ENCODE measurements around the gene TMEM175. TPM values are rescaled to one million over a fixed set of nuclear protein-coding genes. Genes with fewer than 3 reads are reported as not detected.

Gene TMEM175
- polyA plus RNA-seq, 1 of the 3 experiments (the other 2 are of a cell fraction): 54.2 TPM

GRCh38 chr4:931960-932712 lies at the start of gene TMEM175, which contains the start of gene GAK (continued):
- TF ChIP-seq USF1 (IDR thresholded peaks at IDR 0.05; ENCODE audit: borderline replicate concordance, low read depth) (peak; percentile 18; the same call in 1 of the 2 replicates), ELF1 (IDR thresholded peaks at IDR 0.05) (peak; percentile 90), NFIC (IDR thresholded peaks at IDR 0.05; ENCODE audit: borderline replicate concordance) (no peak), RXRA (IDR thresholded peaks at IDR 0.05; ENCODE audit: borderline replicate concordance, low read depth) (no peak), JUND (IDR thresholded peaks at IDR 0.05) (no peak), FOXJ3 (CRISPR knock-in tag; IDR thresholded peaks at IDR 0.05) (no peak)
- TF ChIP-seq, protein P1, sequence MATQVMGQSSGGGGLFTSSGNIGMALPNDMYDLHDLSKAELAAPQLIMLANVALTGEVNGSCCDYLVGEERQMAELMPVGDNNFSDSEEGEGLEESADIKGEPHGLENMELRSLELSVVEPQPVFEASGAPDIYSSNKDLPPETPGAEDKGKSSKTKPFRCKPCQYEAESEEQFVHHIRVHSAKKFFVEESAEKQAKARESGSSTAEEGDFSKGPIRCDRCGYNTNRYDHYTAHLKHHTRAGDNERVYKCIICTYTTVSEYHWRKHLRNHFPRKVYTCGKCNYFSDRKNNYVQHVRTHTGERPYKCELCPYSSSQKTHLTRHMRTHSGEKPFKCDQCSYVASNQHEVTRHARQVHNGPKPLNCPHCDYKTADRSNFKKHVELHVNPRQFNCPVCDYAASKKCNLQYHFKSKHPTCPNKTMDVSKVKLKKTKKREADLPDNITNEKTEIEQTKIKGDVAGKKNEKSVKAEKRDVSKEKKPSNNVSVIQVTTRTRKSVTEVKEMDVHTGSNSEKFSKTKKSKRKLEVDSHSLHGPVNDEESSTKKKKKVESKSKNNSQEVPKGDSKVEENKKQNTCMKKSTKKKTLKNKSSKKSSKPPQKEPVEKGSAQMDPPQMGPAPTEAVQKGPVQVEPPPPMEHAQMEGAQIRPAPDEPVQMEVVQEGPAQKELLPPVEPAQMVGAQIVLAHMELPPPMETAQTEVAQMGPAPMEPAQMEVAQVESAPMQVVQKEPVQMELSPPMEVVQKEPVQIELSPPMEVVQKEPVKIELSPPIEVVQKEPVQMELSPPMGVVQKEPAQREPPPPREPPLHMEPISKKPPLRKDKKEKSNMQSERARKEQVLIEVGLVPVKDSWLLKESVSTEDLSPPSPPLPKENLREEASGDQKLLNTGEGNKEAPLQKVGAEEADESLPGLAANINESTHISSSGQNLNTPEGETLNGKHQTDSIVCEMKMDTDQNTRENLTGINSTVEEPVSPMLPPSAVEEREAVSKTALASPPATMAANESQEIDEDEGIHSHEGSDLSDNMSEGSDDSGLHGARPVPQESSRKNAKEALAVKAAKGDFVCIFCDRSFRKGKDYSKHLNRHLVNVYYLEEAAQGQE (IDR thresholded peaks at IDR 0.05; ENCODE audit: low read depth, low read length): no peak

- Histone ChIP-seq H3K9me2 (no peaks in the 10 kb centered on the region), H3K9me3 (no peaks in the 10 kb centered on the region), H3K36me3 (replicated peaks in 1 of 2; ENCODE audit: control insufficient read depth in 1 of 2, insufficient read depth in 2 of 2, low read length in 1 of 2) (peaks cover 5 to 59% of the 10 kb centered on the region in 2 experiments), H3F3A (replicated peaks; ENCODE audit: insufficient read depth) (no peaks in the 10 kb centered on the region), H3K4me2 (no peak overlapping the region), H3K9ac (no peak overlapping the region), H2AFZ (ENCODE audit: low read depth) (no peak overlapping the region), H3K27ac (ENCODE audit: low read depth in 2 of 2, low read length in 1 of 2) (no peak overlapping the region), H3K4me1 (ENCODE audit: control insufficient read depth in 1 of 2, insufficient read depth in 2 of 2, low read depth in 1 of 2, low read length in 1 of 2) (no peaks in the 10 kb centered on the region), H3K27me3 (ENCODE audit: insufficient read depth) (no peaks in the 10 kb centered on the region), H3K4me3 (ENCODE audit: low read depth in 2 of 2, low read length in 1 of 2) (no peak overlapping the region), H3K79me2 (ENCODE audit: insufficient read depth) (no peaks in the 10 kb centered on the region), H4K20me1 (ENCODE audit: insufficient read depth) (no peaks in the 10 kb centered on the region)
- no peak for DNase-seq
- POLR2A ChIA-PET: no interaction called here
- 98% methylated on average over 8 of the region's 22 CpGs for WGBS (ENCODE audit: low lambda C conversion rate)
- CTCF ChIA-PET: interaction anchor here (1.0 kb wide), 1 partner anchor 142 kb away, joined by 3 read pairs; no protein-coding TSS in a partner anchor
- TF ChIP-seq RFX5 (IDR thresholded peaks at IDR 0.05; ENCODE audit: low read length) (no peak), FOXJ3 (CRISPR knock-in tag; IDR thresholded peaks at IDR 0.05) (no peak), TEAD4 (IDR thresholded peaks at IDR 0.05; ENCODE audit: borderline replicate concordance, insufficient read depth) (no peak), SMC3 (IDR thresholded peaks at IDR 0.05; ENCODE audit: low read depth, low read length) (no peak), GABPA (IDR thresholded peaks at IDR 0.05; ENCODE audit: low read depth) (no peak), MEF2A (IDR thresholded peaks at IDR 0.05; ENCODE audit: borderline replicate concordance, low read depth) (no peak), SIN3A (IDR thresholded peaks at IDR 0.05; ENCODE audit: borderline replicate concordance, low read depth, low read length) (no peak), CHD2 (IDR thresholded peaks at IDR 0.05; ENCODE audit: low read length, partially characterized antibody) (no peak), NRF1 (IDR thresholded peaks at IDR 0.05; ENCODE audit: low read depth, low read length) (no peak), RXRA (IDR thresholded peaks at IDR 0.05; ENCODE audit: borderline replicate concordance, low read depth) (no peak), TAF1 (IDR thresholded peaks at IDR 0.05; ENCODE audit: borderline replicate concordance, low read depth, low read length) (no peak), TCF12 (IDR thresholded peaks at IDR 0.05) (no peak), FOXM1 (IDR thresholded peaks at IDR 0.05; ENCODE audit: low read depth) (no peak), IRF3 (IDR thresholded peaks at IDR 0.05; ENCODE audit: low read depth, low read length) (no peak), NFIC (IDR thresholded peaks at IDR 0.05; ENCODE audit: borderline replicate concordance) (no peak)
Observed at GRCh38 chr4:882646-883045, 49.6 kb upstream of the TMEM175 start.

Data from SK-N-SH (cell line).